ENCODE results near the gene TBX18.

The TBX18 gene

GRCh38 chr6:84773133-84773430 lies 8.7 kb upstream of the TBX18 start:
- no peak for DNase-seq

- DNase-seq = no peak
Measured at GRCh38 chr6:84772428-84773132, 8.2 kb upstream of the TBX18 start.

- no peak for DNase-seq
Measured at GRCh38 chr6:84771756-84772356, 7.5 kb upstream of the TBX18 start.

- DNase-seq = no peak
Measured at GRCh38 chr6:84771125-84771755, 6.8 kb upstream of the TBX18 start.

GRCh38 chr6:84770521-84770920 lies 6.1 kb upstream of the TBX18 start:
- no peak for DNase-seq

- no peak for DNase-seq
Measured at GRCh38 chr6:84769306-84769705, 4.9 kb upstream of the TBX18 start.

GRCh38 chr6:84768442-84769174 lies 4.2 kb upstream of the TBX18 start:
- no peak for DNase-seq

GRCh38 chr6:84767526-84768201 lies 3.3 kb upstream of the TBX18 start:
- no peak for DNase-seq

GRCh38 chr6:84766799-84767525 lies 2.6 kb upstream of the TBX18 start:
- no peak for DNase-seq

- DNase-seq = no peak
Measured at GRCh38 chr6:84766118-84766798, 1.9 kb upstream of the TBX18 start.

- no peak for DNase-seq
Measured at GRCh38 chr6:84763886-84764331, 489 bp downstream of the TBX18 start.

- no peak for DNase-seq
Measured at GRCh38 chr6:84763003-84763885, 1.2 kb downstream of the TBX18 start.

GRCh38 chr6:84762220-84763002 lies 2.0 kb downstream of the TBX18 start:
- DNase-seq = no peak

- DNase-seq = no peak
Measured at GRCh38 chr6:84758486-84758885, 5.9 kb downstream of the TBX18 start.

GRCh38 chr6:84756877-84757276 lies 7.5 kb downstream of the TBX18 start:
- DNase-seq = no peak

GRCh38 chr6:84756466-84756865 lies 7.9 kb downstream of the TBX18 start:
- no peak for DNase-seq

GRCh38 chr6:84753173-84753572 lies 11.2 kb downstream of the TBX18 start:
- no peak for DNase-seq

- DNase-seq = no peak
Measured at GRCh38 chr6:84752118-84752850, 12.1 kb downstream of the TBX18 start.

Data from amygdala (tissue), 56 donors.